ENCODE data around the gene C22orf15. TPM values are rescaled to one million over a fixed set of nuclear protein-coding genes. Genes with fewer than 3 reads are reported as not detected.
"Not testable (repeated sequence)": the region's sequence is repeated elsewhere in the genome, so short reads cannot be mapped to it uniquely, and the experiment has no call there.

The C22orf15 gene
- total and polyA plus RNA-seq, 4 donors = 0.03 to 0.17 (median 0.12) TPM

- H3K36me3 ChIP-seq (ENCODE audit: control insufficient read depth in 4 of 4, insufficient read depth in 3 of 4, low read depth in 1 of 4, low read length in 3 of 4) = no peaks in the 10 kb centered on the region
- no peaks in the 10 kb centered on the region for H3K9me3 ChIP-seq (ENCODE audit: control insufficient read depth in 4 of 4, low read length in 3 of 4)
- no peaks in the 10 kb centered on the region for H3K4me1 ChIP-seq (ENCODE audit: control insufficient read depth in 4 of 4, insufficient read depth in 4 of 4, low read length in 3 of 4)
- 81% methylated on average over 2 of the region's 2 CpGs for WGBS
- no peak for TF ChIP-seq MAX (IDR thresholded peaks at IDR 0.05)
- no peak for TF ChIP-seq RAD21 (IDR thresholded peaks at IDR 0.05)
- TF ChIP-seq, protein P1, sequence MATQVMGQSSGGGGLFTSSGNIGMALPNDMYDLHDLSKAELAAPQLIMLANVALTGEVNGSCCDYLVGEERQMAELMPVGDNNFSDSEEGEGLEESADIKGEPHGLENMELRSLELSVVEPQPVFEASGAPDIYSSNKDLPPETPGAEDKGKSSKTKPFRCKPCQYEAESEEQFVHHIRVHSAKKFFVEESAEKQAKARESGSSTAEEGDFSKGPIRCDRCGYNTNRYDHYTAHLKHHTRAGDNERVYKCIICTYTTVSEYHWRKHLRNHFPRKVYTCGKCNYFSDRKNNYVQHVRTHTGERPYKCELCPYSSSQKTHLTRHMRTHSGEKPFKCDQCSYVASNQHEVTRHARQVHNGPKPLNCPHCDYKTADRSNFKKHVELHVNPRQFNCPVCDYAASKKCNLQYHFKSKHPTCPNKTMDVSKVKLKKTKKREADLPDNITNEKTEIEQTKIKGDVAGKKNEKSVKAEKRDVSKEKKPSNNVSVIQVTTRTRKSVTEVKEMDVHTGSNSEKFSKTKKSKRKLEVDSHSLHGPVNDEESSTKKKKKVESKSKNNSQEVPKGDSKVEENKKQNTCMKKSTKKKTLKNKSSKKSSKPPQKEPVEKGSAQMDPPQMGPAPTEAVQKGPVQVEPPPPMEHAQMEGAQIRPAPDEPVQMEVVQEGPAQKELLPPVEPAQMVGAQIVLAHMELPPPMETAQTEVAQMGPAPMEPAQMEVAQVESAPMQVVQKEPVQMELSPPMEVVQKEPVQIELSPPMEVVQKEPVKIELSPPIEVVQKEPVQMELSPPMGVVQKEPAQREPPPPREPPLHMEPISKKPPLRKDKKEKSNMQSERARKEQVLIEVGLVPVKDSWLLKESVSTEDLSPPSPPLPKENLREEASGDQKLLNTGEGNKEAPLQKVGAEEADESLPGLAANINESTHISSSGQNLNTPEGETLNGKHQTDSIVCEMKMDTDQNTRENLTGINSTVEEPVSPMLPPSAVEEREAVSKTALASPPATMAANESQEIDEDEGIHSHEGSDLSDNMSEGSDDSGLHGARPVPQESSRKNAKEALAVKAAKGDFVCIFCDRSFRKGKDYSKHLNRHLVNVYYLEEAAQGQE (IDR thresholded peaks at IDR 0.05) = no peak
- TF ChIP-seq HNF4G (IDR thresholded peaks at IDR 0.05) = no peak
- TF ChIP-seq HNF4A (conservative IDR thresholded peaks at IDR 0.05) = no peak
- no peak for TF ChIP-seq YY1 (IDR thresholded peaks at IDR 0.05)
- TF ChIP-seq GABPA (IDR thresholded peaks at IDR 0.05 in 1 of 2, conservative IDR thresholded peaks at IDR 0.05 in 1 of 2) = no peak
- TF ChIP-seq, protein P2, sequence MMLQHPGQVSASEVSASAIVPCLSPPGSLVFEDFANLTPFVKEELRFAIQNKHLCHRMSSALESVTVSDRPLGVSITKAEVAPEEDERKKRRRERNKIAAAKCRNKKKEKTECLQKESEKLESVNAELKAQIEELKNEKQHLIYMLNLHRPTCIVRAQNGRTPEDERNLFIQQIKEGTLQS (IDR thresholded peaks at IDR 0.05) = no peak
- no peak for TF ChIP-seq JUND (IDR thresholded peaks at IDR 0.05)
- TF ChIP-seq FOXA2 (IDR thresholded peaks at IDR 0.05) = no peak
- no peak for TF ChIP-seq TAF1 (conservative IDR thresholded peaks at IDR 0.05)
- no peak for TF ChIP-seq NR2F2 (IDR thresholded peaks at IDR 0.05)
- TF ChIP-seq CTCF (IDR thresholded peaks at IDR 0.05; ENCODE audit: low read depth, low read length, missing input control) = no peak
- no peak for TF ChIP-seq EGR1 (IDR thresholded peaks at IDR 0.05; ENCODE audit: low read depth in 2 of 2)
- no peak for TF ChIP-seq SP1 (IDR thresholded peaks at IDR 0.05)
- no peak for TF ChIP-seq RXRA (IDR thresholded peaks at IDR 0.05)
- TF ChIP-seq, protein P3, sequence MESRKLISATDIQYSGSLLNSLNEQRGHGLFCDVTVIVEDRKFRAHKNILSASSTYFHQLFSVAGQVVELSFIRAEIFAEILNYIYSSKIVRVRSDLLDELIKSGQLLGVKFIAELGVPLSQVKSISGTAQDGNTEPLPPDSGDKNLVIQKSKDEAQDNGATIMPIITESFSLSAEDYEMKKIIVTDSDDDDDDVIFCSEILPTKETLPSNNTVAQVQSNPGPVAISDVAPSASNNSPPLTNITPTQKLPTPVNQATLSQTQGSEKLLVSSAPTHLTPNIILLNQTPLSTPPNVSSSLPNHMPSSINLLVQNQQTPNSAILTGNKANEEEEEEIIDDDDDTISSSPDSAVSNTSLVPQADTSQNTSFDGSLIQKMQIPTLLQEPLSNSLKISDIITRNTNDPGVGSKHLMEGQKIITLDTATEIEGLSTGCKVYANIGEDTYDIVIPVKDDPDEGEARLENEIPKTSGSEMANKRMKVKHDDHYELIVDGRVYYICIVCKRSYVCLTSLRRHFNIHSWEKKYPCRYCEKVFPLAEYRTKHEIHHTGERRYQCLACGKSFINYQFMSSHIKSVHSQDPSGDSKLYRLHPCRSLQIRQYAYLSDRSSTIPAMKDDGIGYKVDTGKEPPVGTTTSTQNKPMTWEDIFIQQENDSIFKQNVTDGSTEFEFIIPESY (IDR thresholded peaks at IDR 0.05) = no peak
- TF ChIP-seq FOXA1 (IDR thresholded peaks at IDR 0.05) = no peak
- H3K27ac ChIP-seq (ENCODE audit: low read depth in 1 of 2, low read length in 2 of 2) = no peak overlapping the region
- no peak for DNase-seq (ENCODE audit: low spot score)
- H3K9ac ChIP-seq (ENCODE audit: low read depth in 1 of 2, low read length in 2 of 2) = no peak overlapping the region
- no peaks in the 10 kb centered on the region for H3K27me3 ChIP-seq (ENCODE audit: control insufficient read depth in 4 of 4, insufficient read depth in 4 of 4, low read length in 3 of 4)
- H3K4me3 ChIP-seq (ENCODE audit: low read depth in 1 of 3, low read length in 3 of 3) = no peak overlapping the region
Observed at GRCh38 chr22:23722724-23723123, 40.1 kb upstream of the C22orf15 start.

DNA sequence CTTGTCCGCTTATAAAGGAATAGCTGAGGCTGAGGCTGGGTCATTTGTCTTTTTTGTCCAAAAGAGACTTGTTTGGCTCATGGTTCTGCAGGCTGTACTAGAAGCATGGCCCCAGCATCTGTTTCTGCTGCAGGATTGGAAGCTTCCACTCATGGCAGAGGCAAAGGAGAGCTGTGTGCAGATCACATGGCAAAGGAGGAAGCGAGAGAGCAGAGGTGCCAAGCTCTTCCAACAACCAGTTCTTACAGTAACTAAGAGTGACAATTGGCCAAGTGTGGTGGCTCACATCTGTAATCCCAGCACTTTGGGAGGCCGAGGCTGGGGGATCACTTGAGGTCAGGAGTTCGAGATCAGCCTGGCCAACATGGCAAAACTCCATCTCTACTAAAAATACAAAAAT lies 34.7 kb upstream of the C22orf15 start:
- WGBS = 90% methylated on average over 4 of the region's 4 CpGs
- not testable (repeated sequence) for H3K27me3 ChIP-seq (ENCODE audit: control insufficient read depth in 4 of 4, insufficient read depth in 4 of 4, low read length in 3 of 4); H3K27ac ChIP-seq (ENCODE audit: low read depth in 1 of 2, low read length in 2 of 2); H3K4me3 ChIP-seq (ENCODE audit: low read depth in 1 of 3, low read length in 3 of 3); H3K4me1 ChIP-seq (ENCODE audit: control insufficient read depth in 4 of 4, insufficient read depth in 4 of 4, low read length in 3 of 4); H3K9ac ChIP-seq (ENCODE audit: low read depth in 1 of 2, low read length in 2 of 2); H3K9me3 ChIP-seq (ENCODE audit: control insufficient read depth in 4 of 4, low read length in 3 of 4); H3K36me3 ChIP-seq (ENCODE audit: control insufficient read depth in 4 of 4, insufficient read depth in 3 of 4, low read depth in 1 of 4, low read length in 3 of 4); DNase-seq (ENCODE audit: low spot score)
